Myocyte (in vitro differentiated cells): Measurements from ENCODE around the gene PEAK3. TPM values are rescaled to one million over a fixed set of nuclear protein-coding genes. Genes with fewer than 3 reads are reported as not detected.

Experiments
- DNase-seq: peaks from one replicate; pipeline ENCODE4 v3.0.0-alpha.2; 2012; ENCODE audit warnings: low read depth
- total RNA-seq: library from RNA; depleted of rRNA; stranded (reverse); fragments of >200 nt; gene quantifications from 2 replicates; pipeline ENCODE4 v1.2.3, GENCODE V29; 2014

Gene PEAK3
- total RNA-seq, 1 donor from 2014 or later, result 0.16 TPM

DNA sequence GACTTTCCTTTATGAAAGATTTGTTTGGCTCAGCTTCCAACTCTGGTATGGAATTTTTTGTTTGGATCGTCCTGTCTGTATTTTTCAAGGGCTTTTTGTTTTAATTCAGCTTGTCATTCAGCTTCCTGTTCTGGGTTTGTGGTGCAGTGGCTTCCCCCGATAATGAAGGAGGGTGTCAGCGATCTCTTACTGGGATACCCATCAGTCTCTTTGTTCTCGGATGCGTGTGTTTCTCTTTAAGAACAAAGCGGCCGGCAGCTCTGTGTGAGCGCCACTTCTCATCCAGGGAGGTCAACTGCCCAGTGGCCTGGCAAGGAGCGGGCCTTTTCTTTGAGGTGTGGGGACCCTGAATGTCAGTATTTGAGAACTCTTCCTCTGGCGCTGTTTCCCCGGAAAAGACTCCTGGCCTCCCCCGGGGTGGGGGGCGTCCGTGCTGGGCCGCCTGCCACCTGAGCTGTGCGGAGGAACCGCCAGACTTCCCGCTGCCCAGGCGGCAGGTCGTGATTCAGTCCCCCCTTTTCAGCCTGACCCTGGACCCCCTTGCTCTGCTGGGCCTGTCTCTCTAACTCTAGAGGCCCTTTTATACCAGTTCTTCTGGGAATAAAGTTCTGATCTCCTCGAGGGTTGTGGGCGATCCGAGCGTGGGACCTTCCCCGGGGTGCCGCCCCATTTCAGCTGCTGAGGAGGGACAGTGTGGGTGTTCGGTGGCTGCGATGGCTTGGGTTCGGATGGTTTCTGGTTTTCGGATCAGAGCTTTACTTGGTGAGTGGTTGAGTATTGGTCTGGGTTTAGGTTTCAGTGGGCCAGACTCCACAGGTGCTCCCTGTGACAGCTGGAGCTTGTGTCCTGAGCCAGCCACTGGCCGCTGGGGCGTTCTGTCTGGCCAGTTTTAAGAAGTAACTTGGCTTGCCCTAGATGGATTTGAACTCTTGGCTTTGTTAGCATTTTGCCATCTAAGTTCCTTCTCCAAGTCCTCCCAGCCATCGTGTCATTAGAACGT is 41.9 kb downstream of the PEAK3 start:
- DNase-seq, result peak; percentile 91

DNA sequence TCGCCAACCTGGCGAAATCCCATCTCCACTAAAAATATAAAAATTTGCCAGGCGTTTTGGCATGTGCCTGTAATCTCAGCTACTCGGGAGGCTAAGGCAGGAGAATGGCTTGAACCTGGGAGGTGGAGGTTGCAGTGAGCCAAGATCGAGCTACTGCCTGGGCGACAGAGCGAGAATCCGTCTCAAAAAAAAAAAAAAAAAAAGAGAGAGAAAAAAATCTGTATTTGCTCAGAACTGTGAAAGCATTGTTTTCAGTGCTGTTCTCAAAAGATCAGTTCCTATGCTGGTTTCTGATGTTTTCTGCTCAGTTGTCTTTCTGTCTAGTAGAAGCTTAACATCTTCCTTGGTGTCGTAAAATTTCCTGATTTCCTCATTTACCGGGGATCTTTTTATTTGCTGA is 42.8 kb downstream of the PEAK3 start:
- no peak for DNase-seq

DNA sequence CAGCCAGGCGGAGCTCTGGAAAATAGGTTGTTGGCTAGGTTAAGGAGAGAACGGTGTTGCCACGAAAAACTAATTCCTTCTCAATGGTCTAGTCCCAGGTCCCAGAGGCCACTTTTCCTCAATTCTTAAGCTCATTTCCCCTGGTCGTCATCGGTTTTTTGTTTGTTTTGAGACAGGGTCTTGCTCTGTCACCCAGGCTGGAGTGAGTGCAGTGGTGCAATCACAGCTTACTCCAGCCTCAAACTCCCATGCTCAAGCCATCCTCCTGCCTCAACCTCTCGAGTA is 44.2 kb downstream of the PEAK3 start:
- no peak for DNase-seq

DNA sequence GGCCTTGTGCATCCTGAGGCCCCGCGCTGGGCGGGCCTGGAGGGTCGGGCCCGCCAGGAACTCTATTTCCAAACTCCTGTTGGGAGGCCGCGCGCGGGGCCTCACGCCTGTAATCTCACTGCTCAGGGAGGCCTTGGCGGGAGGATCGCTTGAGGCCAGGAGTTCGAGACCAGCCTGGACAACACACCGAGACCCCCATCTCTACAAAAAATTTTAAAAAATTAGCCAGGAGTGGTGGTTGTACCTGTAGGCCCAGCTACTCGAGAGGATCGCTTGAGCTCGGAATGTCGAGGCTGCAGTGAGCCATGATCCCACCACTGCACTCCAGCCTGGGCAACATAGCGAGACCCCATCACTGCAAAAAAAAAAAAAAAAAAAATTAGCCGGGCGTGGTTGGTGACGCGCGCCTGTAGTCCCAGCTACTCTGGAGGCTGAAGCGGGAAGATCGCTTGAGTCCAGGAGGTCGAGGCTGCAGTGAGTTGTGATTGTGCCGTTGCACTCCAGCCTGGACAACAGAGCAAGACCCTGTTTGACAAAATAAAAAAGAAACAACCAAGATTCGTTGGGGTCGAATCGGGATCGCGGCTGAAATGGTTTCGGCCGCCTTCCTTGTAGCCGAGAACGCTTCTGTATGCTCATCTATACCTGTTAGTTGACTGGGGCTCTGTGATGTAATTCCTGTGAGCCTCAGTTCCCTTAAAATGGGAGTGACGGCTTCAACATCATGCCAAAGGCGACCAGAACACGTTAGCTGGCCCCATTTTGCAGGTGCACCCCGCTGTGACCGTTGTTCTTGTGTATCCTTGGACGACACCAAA is 44.7 kb downstream of the PEAK3 start:
- no peak for DNase-seq

DNA sequence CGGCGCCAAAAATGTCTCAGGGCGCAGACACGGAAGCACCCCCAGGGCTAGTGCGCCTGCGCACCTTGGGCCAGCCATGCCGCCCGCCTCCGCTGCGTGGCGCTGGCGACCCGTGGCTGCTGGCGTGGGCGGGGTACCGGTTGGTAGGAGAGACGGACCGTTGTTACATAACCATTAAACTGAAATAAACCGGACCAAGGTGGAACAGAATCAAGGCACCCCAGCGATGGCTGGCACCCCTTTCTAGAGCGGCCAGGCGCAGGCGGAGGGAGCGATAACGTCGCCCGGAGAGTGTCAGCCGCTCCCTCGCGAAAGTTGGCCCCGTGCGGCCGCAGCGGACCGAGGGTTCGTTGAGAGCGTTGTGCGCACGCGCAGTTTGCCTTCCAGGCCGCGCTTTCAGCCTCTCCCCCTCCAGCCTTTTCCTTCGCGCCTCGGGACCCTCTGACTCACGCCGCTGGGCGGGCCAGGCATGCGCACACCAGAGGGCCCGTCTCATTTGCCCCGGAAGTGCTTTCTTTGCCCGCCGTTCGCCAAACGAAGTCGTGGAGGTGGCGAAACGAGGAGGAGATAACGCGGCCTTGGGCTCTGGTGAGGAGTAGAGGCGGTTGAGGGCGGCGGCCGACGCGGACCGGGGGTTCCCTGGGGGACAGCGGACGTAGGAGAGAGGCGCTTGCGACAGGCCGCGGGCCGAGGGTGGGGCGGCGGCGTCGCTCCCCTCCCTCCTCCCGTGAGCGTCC is 45.5 kb downstream of the PEAK3 start, which contains the start of the genes PLEKHJ1 and SF3A2:
Gene PLEKHJ1 (minus strand): TSS at position 16 of the 737 bp plus-strand sequence. CDS start 81 bp downstream, outside the sequence.
Gene SF3A2 (plus strand): TSS at position 511 of the 737 bp plus-strand sequence. CDS start 6,595 bp downstream, outside the sequence.
- DNase-seq, result peak; percentile 98

DNA sequence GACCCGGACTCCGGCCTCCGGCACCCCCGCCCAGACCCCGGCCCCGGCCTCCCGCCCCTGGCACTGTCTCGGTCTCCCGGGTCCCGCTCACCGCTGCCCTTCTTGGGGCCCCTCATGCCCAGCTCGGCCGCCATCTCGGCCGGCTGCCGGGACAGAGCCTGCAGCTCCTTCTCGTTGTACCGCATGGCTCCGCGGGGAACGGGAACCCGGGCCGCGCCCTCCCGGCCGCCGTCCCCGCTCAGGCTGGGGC is 46.0 kb downstream of the PEAK3 start:
- no peak for DNase-seq

DNA sequence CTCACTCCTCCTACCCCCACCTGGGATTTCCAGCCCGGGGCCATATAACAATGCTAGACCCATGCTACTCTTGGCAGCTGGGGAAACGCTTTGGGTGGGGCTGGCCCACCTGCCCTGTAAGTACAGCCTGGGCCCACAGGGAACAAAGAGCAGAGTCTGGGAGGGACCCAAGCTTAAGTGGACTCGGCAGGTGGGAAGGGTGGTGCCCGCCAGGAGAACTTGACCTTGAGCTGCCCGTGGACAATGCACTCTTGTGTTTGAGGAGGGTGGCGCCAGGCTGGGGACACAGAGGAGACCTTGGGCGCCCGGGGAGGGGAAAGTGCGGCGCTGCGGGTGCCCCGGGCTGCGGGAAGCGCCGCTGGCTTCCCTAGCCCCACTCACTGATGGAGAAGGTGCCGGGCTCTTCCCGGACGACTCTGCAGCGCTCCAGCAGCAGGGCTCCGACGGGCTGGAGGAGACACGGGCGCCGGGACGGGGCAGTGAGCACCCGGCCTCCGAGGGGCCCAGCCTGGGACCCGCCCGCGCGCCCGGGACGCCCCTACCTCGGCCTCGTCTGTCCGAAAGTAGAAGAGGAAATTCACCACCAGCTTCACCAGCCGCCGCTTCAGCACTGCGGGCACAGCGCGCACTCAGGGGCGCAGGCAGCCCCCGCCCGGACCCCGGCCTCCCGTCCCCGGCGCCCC is 46.5 kb downstream of the PEAK3 start:
- peak; percentile 37 for DNase-seq

DNA sequence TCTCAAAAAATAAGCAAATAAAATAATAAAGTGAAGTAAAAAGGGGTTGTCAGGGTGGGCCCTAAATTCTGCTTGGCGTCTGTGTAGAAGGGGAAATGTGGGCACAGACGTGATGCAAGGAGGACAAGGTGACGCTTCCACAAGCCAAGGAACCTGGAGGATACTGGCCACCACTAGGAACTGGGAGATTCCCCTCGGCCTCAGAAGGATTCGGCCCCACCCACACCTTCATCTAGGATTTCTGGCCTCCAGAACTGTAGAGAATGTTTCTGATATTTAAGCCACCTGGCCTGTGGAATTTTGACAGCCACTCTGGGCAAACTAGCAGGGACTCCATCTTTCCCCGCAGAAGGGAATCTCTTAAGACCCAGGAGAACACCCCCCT is 47.0 kb downstream of the PEAK3 start:
- no peak for DNase-seq

DNA sequence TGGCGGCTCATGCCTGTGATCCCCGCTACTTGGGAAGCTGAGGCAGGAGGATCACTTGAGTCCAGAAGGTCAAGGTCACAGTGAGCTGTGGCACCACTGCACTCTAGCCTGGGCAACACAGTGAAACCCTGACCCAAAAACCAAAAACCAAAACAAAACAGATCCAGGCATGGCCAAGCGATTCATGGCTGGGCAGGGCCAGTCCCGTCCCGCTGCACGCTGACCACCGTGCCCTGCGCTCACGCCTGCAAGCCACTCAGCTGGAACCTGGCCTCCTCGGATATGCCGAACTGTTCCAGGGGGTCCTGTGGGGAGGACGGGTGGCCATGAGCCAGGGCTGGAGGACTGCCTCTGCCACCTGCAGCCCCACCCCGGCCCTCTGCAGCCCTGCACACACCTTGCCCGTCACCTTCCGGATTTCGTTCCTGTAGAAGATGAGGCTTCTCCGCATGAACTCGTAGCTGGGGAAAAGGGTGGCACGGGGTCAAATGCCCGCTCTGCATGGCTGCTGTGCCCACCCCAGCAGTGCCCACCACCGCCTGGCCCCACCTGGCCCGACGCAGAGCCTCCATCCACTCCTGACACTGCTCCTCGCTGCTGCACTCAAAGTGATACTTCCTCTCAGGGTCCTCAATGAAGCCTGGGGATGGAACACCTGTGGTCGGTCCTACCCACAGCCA is 48.2 kb downstream of the PEAK3 start:
- DNase-seq, result no peak

DNA sequence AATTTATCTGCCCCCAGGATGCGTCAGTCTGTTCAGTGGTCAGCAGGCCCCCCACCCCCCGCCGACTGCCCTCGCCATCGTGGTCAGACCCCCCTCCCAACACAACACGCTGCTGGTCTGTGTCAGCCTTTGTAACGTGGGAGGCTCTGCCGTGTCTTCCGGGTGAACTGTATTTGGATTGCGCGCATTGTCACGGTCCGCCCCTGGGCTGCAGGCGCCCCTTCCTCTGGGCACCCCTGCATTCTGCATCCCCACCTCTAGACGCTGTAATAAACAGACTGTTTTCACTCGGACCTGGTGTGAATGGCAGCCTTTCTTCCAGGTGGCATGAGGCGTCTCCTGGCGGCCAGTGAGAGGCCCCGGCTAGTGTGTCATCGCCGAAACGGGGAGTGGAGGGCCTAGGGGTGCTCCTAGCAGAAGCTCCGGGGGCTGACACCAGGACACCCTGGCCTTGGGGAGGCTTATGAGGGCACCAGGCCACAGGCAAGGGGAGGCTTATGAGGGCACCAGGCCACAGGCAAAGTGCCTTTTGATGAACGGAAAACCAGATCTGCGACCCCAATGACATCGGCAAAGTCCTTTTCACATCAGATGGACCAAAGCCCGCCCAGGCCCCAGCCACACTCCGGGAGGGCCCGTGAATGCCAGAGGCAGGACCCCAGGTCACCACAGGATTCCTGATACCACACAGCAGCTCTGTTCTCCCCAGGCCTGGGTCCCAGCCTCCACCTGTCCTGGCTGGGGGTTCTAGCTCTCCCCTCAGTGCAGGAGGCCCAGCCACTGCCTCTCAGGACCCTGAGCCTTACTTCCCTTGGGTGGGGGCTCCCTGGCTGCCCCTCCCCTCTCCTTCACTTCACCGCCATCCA is 49.5 kb downstream of the PEAK3 start:
- no peak for DNase-seq

DNA sequence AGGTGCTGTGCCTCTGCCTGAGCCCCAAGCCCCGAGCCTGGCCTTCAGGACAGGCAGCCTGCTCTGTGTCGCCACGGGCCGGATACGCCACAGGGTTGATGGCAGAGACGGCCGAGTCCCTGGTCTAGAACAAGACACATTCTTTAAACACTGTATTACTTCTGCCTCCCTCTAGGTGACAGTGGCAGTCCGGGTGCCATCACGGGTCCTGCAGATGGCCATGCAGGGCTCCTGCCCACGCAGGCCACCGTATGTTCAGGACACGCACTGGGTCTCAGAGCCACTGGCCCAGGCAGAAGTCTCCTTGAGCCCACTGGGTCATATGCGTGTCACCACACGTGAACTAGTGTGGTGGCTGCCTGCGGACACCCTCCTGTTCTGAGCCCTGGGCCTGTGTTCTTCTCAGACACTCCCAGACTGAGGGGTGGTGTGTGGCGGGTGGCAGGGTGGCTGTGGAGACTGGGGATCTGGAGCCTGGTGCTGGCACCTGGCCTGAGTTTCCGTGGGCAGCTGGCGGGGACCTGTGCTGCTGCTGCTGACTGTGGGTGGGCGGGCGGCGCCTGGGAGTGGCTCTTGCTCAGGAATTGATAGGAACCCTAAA is 50.3 kb downstream of the PEAK3 start:
- DNase-seq, result no peak

DNA sequence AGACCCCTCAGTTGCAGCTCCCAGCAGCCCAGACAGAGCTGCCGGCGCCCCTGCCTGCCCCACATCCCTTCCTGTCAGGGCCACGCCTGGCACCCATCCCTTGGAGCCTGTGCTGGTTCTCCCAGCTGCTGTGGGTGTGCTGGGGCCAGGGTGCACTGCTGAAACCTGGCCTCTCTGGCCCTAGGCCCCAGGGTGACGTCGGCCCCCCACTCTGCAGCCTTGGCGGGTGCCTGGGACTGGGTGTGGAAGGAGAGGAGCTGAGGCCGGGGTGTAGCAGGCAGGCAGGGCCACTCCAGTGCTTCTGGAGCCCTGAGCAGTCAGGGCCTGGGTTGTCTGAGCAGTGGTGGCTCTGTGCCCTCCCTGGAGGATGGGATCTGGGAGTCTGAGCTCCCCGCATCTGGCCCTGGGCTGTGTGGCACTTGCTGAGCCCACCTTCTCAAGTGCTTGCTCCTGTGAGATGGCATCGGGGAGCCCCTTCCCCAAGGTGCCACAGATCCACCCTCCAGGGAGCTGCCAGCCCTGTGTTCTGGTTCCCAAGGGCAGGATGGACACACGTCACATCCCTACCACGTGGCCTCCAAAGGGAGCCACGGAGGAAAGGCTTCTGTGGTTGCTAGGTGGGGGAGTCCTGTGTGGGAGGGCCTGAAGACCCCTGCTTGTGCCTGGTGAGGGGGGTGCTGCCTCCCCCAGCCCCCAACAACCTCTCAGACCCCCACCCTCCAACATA is 51.0 kb downstream of the PEAK3 start:
- peak; percentile 43 for DNase-seq

DNA sequence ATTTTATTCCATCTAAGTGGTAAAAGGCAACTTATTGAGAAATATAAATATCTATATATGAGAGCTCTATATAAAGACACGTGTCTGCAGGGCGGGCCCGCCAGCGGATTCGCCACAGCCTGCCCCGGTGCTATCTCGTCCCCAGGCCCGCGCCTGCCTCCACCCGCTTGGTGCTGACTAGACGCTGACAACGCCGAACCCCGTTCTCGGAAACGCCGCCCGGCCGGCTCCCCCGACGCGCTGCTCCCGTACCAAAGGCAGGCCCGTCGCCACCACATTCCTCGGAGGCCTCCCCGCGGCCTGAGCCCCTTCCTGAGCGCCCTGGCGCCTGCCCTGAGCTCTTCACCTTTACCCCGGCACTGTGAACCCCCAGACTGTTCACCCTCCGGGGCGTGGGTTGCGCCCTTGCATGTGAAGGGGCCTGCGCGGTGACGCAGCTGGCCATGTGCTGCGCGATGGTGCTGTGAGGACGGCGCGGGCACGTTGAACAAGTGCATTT is 51.9 kb downstream of the PEAK3 start:
- no peak for DNase-seq

DNA sequence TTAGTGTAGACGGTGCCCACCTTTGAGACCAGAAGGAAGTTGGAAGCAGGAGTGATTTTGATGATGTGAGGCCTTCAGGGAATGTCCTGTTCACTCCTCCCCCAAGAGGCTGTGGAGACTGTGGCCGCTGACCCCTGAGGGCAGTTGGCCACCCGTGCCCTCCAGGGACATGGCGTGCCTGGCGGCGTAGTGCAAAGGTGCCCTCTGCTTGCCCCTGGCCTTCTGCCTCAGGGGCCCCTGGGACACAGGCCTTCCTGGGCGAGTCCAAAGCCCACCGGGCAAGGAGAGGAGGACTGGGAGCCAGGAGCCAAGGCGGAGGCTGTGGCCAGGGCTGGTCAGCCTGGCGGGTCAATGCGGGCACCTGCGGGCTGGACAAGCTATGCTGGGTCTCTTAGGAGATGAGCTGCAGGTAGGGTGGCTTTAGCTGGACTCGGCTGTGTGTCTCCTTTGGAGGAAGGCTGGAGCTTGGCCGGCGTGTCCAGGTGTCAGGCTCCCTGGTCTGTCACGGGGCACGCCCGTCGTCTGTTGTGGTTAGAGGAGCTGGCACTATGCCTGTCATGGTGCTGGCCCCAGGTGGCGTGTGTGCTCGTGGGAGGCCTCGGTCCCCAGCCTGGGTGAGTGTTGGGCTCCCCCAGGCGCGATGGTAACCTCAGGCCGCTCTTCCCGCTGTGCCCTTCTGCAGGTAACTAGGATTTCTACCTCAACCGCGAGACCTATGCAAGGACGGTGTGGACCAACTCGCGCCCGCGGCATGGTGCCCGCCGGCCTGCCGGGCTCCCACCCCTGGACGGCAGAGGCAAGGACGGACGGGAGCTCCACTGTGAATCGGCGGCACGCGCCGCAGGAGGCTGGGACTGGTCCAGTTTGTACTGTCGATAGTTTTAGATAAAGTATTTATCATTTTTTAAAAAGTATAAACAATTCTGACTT is 52.6 kb downstream of the PEAK3 start:
- DNase-seq, result peak; percentile 8

DNA sequence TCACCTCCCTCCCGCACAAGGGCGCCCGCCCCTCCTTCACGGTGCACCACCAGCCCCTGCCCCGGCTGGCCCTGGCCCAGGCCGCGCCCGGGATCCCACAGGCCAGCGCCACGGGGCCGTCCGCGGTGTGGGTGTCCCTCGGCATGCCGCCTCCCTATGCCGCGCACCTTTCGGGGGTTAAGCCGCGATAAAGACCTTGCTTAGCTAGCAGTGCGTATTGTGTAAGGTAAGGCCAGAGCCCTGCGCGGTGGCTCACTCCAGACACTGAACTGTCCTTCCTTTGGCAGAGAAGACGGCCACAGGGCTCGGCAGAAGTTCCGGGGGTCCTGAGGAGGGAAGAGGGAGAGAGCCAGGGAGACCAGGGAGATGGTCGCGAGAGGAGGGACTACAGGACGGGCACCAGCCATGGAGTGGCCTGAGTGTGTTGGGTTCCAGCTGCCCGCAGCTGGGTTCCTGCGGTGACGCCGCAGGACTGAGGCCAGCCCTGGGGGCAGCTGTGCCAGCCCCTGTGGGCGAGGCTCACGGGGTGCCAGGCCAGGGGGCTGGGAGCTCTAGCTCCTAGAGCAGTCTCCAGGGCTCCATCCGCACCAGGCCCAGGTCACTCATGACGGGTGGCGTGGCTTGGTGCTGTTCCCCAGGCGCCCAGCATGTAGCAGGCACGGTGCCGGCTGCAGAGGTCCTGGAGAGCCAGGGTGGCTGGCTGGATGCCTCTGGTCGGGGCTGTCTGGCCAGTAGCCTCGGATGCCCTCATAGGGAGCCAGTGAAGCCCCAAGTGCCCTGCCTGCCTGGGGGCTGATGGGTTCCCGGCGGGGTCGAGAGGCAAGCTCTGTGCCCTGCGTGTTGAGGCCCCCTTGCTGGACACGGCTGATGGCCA is 53.6 kb downstream of the PEAK3 start:
- DNase-seq, result no peak
